ENCODE measurements around the gene FAM177B.

DNA sequence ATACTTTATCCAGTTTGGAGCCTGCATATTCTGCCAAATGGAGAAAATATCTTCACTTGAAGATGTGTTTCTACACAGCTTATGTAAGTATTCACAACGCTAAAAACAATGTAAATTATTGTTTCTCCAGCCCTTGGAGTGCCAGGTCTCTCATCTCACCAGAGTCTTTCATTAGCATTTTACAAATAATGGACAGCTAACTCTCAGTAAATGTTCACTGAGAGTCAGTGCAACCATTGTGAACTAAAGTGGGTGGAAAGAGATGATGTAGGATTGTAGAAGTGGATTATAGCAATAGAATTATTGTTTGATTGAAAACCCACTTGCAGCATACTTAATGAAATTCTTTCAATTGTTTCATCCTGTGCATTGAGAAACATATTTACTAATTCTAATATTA lies 8.3 kb upstream of the FAM177B start:
- TF ChIP-seq EZH2 (IDR thresholded peaks at IDR 0.05; ENCODE audit: insufficient read depth, poor library complexity, severe bottlenecking) (no peak), EZH2phosphoT487 (IDR thresholded peaks at IDR 0.05; ENCODE audit: insufficient read depth, low read depth) (no peak)
